ENCODE results near the gene GFI1B. TPM values are rescaled to one million over a fixed set of nuclear protein-coding genes. Genes with fewer than 3 reads are reported as not detected.

The GFI1B gene
- total and polyA plus RNA-seq, 2 experiments from 2014 or later, result 0.10 TPM; not detected in 1

DNA sequence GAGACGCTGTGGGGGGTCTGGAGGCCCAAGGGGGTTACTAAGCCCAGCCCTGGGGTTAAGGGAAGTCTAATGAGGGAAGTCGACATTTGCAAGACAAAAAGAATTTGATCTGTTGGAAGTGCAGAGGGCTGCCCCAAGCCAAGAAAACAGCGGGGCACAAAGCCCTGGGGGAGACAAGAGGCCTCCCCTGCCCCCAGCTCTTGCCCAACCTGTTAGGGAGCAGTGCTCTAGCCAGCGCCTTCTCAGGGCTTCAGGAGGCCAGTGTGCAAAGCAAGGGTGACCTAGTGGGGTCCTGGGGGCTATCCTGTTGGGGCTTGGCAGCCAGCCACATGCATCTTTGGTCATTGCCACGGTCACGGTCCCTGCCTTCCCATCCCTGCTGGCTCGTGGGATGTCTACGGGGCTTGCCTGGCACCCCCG is 25.2 kb downstream of the GFI1B start:
- Histone ChIP-seq H3K4me1 (ENCODE audit: insufficient read depth) (peaks cover 8% of the 10 kb centered on the region), H2AFZ (no peak overlapping the region), H3K79me2 (no peaks in the 10 kb centered on the region), H3K9me3 (ENCODE audit: low read depth) (no peaks in the 10 kb centered on the region), H4K20me1 (ENCODE audit: insufficient read depth, poor library complexity, severe bottlenecking) (no peaks in the 10 kb centered on the region), H3K9me2 (replicated peaks; ENCODE audit: insufficient read depth) (no peaks in the 10 kb centered on the region), H3K4me3 (no peak overlapping the region), H3K4me2 (no peak overlapping the region), H3K27me3 (no peaks in the 10 kb centered on the region), H3K36me3 (replicated peaks; ENCODE audit: insufficient read depth, low read depth) (no peaks in the 10 kb centered on the region), H3K27ac (no peak overlapping the region)
- 62% methylated on average over 8 of the region's 9 CpGs for WGBS (ENCODE audit: low lambda C conversion rate, missing lambda C conversion rate)
- DNase-seq (ENCODE audit: low spot score), result no peak
- TF ChIP-seq, protein P1, sequence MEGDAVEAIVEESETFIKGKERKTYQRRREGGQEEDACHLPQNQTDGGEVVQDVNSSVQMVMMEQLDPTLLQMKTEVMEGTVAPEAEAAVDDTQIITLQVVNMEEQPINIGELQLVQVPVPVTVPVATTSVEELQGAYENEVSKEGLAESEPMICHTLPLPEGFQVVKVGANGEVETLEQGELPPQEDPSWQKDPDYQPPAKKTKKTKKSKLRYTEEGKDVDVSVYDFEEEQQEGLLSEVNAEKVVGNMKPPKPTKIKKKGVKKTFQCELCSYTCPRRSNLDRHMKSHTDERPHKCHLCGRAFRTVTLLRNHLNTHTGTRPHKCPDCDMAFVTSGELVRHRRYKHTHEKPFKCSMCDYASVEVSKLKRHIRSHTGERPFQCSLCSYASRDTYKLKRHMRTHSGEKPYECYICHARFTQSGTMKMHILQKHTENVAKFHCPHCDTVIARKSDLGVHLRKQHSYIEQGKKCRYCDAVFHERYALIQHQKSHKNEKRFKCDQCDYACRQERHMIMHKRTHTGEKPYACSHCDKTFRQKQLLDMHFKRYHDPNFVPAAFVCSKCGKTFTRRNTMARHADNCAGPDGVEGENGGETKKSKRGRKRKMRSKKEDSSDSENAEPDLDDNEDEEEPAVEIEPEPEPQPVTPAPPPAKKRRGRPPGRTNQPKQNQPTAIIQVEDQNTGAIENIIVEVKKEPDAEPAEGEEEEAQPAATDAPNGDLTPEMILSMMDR (IDR thresholded peaks at IDR 0.05; ENCODE audit: poor library complexity), result no peak
- TF ChIP-seq EZH2phosphoT487 (IDR thresholded peaks at IDR 0.05; ENCODE audit: low read depth, severe bottlenecking, unreplicated experiment) (no peak), EZH2 (IDR thresholded peaks at IDR 0.05; ENCODE audit: borderline replicate concordance) (no peak)

DNA sequence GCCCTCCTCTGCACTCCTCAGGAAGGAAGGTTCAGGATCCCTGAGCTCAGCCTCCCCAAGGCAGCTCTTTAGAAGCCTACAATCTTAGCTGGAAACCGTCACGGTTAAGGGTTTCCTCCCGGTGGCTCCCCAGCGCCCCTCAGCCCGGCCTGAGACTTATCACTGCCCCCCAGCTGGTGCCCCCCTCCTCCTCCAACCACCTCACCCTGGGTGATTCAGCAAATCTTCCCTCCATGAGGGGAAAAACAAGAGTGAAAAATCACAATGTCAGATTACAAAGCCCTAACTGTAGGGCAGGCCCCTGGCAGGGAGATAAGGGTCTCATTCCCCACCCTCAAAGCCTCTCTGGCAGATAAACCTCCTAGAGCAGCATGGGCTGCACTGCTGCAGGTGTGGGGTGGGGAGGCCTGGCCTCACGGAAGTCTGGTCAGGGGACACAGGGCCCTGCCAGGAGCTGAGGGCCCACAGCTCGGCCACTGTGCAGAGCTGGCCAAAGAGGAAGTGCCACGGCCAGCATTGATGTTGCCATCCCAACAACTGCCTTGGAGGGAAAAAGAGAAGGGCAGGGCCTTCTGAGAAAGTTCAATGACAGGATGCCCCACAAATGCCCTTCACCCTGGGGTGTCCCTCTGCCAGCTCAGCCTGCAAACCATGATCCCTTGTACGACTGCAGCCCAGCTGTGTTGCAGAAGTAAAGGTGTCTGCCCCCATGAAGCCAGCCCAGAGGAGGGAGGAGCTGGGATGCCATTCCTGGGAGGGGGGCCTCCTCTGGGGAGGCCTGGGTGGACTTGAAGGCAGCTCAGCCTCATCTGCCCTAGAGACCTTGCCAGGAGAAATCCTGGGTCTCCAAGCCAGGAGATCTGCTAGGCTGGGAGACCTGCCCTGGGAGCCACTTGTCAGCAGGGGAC is 25.9 kb downstream of the GFI1B start:
- Histone ChIP-seq H3K9me2 (replicated peaks; ENCODE audit: insufficient read depth) (no peaks in the 10 kb centered on the region), H3K36me3 (replicated peaks; ENCODE audit: insufficient read depth, low read depth) (no peaks in the 10 kb centered on the region), H3K4me2 (no peak overlapping the region), H3K79me2 (no peaks in the 10 kb centered on the region), H3K4me3 (no peak overlapping the region), H4K20me1 (ENCODE audit: insufficient read depth, poor library complexity, severe bottlenecking) (no peaks in the 10 kb centered on the region), H3K27me3 (no peaks in the 10 kb centered on the region), H3K27ac (no peak overlapping the region), H2AFZ (no peak overlapping the region), H3K9me3 (ENCODE audit: low read depth) (no peaks in the 10 kb centered on the region), H3K4me1 (ENCODE audit: insufficient read depth) (peaks cover 8% of the 10 kb centered on the region)
- TF ChIP-seq EZH2phosphoT487 (IDR thresholded peaks at IDR 0.05; ENCODE audit: low read depth, severe bottlenecking, unreplicated experiment), result no peak
- TF ChIP-seq EZH2 (IDR thresholded peaks at IDR 0.05; ENCODE audit: borderline replicate concordance), result no peak
- TF ChIP-seq, protein P1 (IDR thresholded peaks at IDR 0.05; ENCODE audit: poor library complexity), result no peak
- 54% methylated on average over 9 of the region's 9 CpGs for WGBS (ENCODE audit: low lambda C conversion rate, missing lambda C conversion rate)
- DNase-seq (ENCODE audit: low spot score), result no peak

DNA sequence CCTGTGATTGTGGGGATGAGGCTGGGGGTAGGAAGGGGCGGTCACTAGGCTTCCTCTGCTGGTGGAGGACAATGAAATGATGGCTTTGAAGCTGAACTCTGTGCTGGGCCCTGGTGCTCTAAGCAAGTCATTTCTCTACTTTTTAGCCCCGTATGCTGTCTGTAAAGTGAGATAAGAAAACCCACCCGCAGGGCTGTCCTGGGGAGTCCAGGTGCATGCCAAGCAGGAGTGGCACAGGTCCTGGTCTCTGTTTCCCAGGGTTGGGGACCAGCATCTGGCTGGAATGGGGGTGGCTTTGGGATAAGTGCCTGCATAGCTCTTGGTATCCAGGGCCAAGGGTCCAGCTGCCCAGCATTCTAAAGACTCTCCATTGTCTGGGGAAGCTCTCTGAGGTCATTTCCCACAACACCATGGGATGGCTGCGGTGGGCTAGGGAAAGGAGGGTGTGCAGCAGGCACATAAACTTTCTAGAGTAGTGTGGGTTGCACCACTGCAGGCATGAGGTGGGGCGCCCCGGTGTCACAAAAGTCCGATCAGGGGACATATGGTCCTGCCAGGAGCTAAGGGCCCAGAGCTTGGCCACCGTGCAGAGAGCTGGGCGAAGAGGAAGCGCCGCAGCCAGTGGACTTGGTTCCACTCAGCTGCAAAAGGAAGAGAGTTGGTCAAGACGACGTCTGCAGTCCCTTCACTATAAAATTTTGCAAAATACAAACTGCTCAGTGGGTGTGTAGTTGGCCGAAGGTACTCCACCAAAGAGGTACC is 26.7 kb downstream of the GFI1B start:
- H3K27ac ChIP-seq, result no peak overlapping the region
- peaks cover 8% of the 10 kb centered on the region for H3K4me1 ChIP-seq (ENCODE audit: insufficient read depth)
- H3K36me3 ChIP-seq (replicated peaks; ENCODE audit: insufficient read depth, low read depth), result no peaks in the 10 kb centered on the region
- no peaks in the 10 kb centered on the region for H3K27me3 ChIP-seq
- H3K9me2 ChIP-seq (replicated peaks; ENCODE audit: insufficient read depth), result no peaks in the 10 kb centered on the region
- H4K20me1 ChIP-seq (ENCODE audit: insufficient read depth, poor library complexity, severe bottlenecking), result no peaks in the 10 kb centered on the region
- TF ChIP-seq, protein P1 (IDR thresholded peaks at IDR 0.05; ENCODE audit: poor library complexity), result no peak
- TF ChIP-seq EZH2phosphoT487 (IDR thresholded peaks at IDR 0.05; ENCODE audit: low read depth, severe bottlenecking, unreplicated experiment) (no peak), EZH2 (IDR thresholded peaks at IDR 0.05; ENCODE audit: borderline replicate concordance) (no peak)
- no peaks in the 10 kb centered on the region for H3K79me2 ChIP-seq
- no peak overlapping the region for H3K4me3 ChIP-seq
- WGBS (ENCODE audit: low lambda C conversion rate, missing lambda C conversion rate), result 97% methylated on average over 14 of the region's 14 CpGs
- no peaks in the 10 kb centered on the region for H3K9me3 ChIP-seq (ENCODE audit: low read depth)
- no peak for DNase-seq (ENCODE audit: low spot score)
- no peak overlapping the region for H2AFZ ChIP-seq
- no peak overlapping the region for H3K4me2 ChIP-seq

Measured in hepatocyte (in vitro differentiated cells).